Right lung (tissue), 5 donors: ENCODE data around the gene HSPB7. TPM values are rescaled to one million over a fixed set of nuclear protein-coding genes. Genes with fewer than 3 reads are reported as not detected.
A peak's percentile ranks its signal among the peaks of the same experiment; 100 is the strongest.
"Not testable (repeated sequence)": the region's sequence is repeated elsewhere in the genome, so short reads cannot be mapped to it uniquely, and the experiment has no call there.

Source experiments
- DNase-seq, 2 donors: peaks; one replicate each; pipeline ENCODE4 v3.0.0-alpha.2; 2013
- polyA plus RNA-seq, 5 donors: library from polyadenylated mRNA; unstranded; fragments of 120-200 nt; gene quantifications; one replicate each; pipeline versions ENCODE4 v1.2.1 to v1.2.3, GENCODE V29; 2013; ENCODE audit warnings: inconsistent platforms in 1 of 5, low replicate concordance in 1 of 5; ENCODE audit not compliant: insufficient read length in 5 of 5, insufficient read depth in 1 of 5

The HSPB7 gene
- polyA plus RNA-seq, 5 donors: 1.3 to 11.2 (median 2.7) TPM

DNA sequence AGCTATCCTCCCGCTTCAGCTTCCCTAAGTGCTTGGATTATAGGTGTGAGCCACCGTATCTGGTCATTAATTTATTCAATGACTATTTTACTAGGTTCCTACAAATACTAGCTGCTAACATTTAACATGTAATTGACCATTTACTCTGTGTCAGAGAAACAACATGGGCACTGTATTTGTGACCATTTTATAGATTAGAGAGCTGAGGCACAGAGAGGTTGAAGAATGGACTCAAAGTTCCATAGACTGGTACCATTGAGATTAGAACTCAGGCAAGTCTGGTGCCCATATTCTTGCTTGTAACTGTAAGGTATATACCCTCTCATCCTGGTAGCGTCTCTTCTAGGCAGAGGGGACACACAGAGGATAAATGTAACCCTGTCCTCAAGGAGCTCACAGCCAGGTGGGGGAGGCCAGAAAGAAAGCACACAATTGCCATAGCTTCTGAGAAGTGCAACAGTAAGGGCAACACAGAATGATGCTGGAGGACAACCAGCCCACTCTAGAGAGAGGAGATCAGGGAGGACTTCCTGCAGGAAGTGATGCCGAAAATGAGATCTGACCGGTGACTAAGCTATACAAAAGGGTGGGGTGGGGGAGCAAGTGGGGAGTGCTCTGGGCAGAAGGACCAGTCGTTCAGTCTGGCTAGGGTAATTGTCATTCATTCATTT lies 10.0 kb downstream of the HSPB7 start:
- DNase-seq: no peak

DNA sequence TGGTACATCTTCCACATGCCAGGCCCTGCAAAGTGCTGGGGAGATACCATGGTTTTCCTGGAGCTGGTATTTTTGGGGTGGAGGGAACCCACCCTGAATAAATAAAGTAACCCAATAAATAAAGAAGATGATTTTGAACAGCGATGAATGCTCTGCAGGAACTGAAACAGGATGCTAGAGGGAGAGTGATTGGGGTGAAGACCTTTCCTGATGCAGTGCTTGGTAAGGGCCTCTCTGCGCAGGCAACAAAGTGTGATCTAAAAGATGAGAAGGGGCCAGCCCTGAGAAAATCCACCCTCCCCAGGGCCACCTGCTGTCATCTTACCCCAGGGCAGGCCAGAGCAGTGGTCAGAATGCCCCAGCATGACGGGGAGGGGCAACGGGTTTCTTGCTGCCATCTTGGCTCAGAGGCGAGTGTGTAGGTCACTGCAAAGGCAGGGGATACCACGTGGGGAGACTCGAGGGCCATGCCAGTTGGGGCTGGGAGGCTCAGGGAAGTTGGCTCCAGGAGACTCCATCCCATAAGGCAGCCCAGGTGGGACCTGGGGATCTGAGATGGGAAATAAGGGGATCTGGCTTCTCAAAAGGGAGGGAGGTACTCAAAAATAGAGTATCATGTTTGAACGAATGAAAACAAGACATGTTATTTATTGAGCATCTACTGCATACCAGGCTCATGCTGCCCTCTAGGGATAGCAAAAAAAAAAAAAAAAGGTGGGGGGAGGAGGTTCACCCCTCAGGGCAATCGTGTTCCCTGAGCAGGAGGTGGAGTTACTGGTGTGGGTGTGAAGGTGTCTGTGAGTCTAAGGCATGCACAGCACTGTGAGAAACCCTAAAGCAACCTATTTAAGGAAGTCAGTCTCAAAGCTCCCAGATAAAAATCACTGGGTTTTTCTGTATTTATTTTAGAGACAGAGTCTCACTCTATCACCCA lies 11.0 kb downstream of the HSPB7 start:
- no peak for DNase-seq

DNA sequence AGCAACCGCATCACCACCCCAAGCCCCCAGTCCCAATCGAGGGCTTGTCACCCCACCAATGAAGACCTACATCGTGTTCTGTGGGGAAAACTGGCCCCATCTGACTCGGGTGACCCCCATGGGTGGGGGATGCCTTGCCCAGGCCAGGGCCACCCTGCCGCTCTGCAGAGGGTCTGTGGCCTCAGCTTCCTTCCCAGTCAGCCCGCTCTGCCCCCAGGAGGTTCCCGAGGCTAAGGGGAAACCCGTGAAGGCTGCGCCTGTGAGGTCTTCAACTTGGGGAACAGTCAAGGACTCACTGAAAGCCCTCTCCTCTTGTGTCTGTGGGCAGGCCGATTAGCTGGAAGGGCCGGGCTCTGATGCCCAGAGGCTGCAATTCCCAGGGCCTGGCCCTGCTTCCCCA lies 11.8 kb downstream of the HSPB7 start:
- no peak for DNase-seq

DNA sequence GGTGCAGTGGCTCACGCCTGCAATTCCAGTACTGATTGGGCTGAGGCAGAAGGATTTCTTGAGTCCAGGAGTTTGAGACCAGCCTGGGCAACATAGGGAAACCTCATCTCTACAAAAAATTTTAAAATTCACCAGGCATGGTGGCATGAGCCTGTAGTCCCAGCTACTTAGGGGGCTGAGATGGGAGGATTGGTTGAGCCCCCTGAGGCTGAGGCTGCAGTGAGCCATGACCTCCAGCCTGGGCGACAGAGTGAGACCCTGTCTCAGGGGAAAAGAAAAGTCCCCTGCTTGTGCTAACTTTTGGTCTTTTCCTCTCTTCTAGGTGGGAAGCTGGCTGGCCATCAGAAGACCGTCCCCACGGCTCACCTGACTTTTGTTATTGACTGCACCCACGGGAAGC lies 12.2 kb downstream of the HSPB7 start:
- no peak for DNase-seq

DNA sequence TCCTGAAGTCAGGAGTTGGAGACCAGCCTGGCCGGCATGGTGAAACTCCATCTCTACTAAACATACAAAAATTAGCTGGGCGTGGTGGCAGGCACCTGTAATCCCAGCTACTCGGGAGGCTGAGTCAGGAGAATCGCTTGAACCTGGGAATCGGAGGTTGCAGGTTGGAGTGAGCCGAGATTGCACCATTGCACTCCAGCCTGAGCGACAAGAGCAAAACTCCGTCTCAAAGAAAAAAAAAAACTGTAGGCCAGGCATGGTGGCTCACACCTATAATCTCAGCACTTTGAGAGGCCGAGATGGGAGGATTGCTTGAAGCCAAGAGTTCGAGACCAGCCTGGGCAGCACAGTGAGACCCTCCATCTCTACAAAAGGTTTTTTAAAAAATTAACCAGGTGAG lies 16.6 kb downstream of the HSPB7 start:
- not testable (repeated sequence) for DNase-seq

DNA sequence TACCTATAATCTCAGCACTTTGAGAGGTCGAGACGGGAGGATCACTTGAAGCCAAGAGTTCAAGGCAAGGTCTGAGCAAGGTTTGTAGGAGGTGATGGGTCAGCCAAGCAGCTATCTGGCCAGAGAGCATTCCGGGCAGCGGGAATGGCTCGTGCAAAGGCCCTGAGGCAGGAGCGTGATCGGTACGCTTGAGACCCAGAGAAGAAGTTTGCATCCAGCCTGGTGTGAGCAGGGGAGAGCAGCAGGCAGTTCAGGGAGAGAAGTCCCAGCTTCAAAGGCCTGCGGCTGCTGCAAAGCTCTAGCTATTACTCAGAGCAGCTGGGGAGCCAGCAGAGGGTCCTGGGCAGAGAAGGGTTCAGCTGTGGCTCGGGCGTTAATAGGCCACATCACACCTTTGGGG lies 18.9 kb downstream of the HSPB7 start:
- no peak for DNase-seq

DNA sequence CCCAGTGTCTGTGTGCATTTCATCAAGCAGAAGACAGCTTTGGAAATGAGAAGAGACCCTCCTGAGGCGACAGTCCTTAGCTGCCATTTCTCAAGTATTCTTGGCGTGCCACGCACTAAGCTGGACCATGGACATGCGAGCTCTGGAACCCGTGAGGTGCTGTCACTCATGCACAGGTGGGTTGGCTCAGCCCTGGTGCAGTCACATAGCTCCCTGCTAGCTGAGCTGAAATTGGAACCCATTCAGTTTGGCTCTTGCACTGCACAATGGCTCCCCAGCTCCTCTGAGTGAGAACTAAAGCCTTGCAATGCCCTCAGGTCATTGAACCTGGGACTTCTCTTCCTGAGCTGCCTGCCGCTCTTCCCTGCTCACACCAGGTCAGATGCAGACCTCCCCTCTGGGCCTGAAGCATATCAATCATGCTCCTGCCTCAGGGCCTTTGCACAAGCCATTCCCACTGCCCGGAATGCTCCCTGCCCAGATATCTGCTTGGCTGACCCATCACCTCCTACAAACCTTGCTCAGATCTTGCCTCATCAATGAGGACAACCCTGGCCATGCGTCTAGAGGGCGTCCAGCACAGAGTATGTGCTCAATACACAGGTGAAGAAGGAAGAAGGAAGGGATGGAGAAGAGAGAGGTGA lies 20.1 kb downstream of the HSPB7 start:
- no peak for DNase-seq

DNA sequence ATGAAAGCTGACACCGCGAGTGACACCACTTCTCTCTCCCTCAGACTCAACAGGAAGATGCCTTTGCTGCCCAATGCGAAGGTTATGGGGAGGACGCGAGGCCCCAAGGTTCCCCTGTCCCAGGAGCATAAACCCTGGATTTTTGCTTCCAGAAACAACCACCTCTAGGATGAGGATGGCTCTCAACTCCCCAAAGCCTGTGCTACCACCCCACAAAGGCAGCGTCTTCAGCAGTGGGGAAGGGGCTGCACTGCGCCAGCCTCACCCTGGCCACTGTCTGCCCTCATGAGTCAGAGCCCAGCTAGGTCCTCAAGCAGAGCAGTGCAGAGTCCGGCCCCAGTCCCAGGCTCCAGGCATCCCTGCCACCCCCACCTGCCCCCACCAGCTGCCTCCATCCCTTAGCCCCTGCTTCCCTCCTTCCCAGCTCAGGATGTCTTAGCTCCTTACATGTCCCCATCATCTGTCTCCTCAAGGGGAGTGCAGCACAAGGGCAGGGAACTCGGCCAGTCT lies 20.7 kb downstream of the HSPB7 start:
- no peak for DNase-seq

DNA sequence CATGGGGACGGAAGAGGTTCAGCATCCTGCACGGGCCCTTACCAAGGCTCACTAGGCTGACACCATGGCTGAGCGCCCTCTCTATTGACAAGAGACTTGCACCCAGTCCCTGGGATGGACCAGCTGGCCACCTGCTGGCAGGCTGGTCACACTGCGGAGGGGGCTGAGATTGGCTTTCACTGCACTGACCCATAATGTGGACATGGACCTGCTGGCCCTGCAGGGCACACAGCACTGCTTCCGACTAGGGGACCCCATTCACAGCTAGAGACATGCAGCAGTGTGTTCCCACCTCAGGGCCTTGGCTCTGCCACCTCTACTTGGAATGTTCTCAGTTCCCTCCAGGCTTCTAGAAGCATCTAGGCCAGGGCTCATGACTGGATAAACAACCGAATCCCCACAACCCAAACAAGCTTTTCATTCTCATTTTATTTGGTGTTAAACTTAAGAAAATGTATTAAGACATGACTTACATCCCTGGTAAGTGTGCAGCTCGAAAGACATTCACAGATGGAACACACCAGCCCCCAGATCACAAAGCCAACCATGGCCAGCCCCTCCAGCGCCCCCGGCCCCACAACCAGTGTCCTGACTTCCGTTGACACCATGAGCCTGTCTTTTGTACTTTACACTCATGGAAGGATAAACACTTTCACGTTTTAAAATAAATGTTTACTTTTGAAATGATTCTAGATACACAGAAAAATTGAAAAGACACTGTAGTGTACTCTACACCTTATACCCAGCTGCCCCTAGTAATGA lies 23.1 kb downstream of the HSPB7 start:
- DNase-seq: peak in 1 of 2 donors; percentile 28

DNA sequence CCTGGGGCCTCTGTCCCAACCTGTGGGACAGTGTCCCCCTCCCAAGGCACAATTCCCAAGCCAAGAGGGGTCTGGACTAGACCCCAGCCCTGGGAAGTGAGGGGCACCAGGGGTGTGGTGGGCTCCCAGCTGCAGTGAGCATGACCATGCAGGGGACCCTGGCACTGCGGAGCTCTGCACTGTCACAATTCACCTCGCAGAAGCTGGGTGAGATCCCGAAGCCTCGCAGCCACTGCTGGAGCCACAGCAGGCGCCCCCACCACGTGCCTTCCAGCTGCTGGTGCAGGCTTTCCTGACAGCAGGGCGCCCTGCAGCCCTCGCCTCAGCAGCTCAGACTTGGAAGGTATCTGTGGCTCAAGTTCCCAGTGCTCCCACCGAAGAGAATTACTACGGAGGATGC lies 23.8 kb downstream of the HSPB7 start:
- DNase-seq: no peak

DNA sequence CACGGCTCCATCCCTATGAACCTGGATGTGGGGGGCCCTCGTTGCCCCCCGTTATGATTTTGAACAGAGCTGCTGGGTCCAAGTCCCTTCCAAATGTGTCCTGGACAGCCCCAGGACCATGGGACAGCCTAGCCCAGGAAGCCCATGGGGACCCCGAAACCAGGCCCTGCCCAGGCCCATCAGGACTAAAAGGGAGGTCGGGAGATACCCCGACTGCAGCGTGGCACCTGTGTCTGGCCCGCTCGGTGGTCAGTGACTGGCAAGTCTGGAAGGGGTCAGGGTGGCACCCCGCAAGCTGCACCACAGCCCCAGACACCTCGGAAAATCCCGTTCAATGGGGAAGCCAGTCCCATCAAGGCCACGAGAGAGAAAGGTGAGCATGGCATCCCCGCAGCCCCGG lies 24.2 kb downstream of the HSPB7 start:
- DNase-seq: no peak

DNA sequence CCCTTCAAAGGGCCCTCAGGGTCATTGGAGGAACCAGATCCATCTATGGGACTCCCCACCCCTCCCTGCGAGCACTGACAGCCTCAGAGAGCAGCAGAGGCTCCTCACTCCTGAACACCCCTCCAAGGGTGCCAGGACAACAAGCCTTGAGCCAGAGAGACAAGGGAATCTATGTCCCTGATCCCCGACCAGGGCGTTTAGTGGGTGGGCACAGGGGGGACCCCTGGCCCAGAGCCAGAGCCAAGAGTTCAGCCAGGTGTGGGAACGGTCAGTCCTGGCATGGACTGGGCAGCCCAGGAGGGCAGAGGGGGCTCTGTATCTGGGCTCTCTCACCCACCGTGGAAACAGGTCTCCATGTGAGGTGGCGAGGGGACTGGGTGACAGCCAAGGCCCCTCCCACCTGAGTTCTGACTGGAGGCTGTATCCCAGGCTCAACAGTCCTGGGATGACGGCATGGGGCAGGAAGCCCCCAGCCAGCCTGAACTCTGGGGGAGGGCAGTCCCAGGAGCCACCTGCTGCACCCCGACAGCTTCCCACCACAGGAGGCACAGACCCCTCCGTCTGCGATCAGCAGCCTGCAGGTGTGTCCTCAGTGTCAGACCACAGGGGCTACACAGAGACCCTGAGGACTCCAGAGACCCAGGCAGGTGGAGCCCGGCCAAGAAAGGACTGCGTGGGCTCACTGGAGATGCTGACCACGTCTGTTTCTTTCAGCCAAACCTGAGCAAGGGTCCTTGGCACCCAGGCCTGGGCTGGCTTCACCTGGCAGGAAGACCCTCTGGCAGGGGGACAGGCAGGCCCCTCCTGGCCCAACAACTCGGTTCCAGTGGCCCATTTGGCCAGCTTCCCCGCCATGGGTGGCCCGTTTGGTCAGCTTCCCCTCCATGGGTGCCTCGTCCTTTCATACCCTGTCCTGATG lies 25.0 kb downstream of the HSPB7 start:
- DNase-seq: no peak

DNA sequence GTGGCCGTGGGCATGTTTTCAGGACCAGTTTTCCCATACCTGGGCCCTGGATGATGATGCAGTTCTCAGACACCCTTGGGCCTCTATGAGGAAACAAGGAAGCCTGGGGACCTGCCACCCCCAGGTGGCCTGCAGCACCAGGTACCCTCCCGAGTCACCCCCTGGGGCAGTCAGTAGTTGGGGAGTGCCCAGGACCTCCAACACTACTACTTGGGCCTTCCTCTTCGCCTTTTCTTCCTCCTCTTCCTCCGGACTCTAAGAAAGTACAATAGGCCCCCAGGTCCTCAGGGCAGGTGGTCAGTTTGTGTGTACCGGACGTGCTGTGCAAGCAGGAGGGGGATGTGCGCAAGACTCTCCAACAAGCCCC lies 25.7 kb downstream of the HSPB7 start:
- no peak for DNase-seq

DNA sequence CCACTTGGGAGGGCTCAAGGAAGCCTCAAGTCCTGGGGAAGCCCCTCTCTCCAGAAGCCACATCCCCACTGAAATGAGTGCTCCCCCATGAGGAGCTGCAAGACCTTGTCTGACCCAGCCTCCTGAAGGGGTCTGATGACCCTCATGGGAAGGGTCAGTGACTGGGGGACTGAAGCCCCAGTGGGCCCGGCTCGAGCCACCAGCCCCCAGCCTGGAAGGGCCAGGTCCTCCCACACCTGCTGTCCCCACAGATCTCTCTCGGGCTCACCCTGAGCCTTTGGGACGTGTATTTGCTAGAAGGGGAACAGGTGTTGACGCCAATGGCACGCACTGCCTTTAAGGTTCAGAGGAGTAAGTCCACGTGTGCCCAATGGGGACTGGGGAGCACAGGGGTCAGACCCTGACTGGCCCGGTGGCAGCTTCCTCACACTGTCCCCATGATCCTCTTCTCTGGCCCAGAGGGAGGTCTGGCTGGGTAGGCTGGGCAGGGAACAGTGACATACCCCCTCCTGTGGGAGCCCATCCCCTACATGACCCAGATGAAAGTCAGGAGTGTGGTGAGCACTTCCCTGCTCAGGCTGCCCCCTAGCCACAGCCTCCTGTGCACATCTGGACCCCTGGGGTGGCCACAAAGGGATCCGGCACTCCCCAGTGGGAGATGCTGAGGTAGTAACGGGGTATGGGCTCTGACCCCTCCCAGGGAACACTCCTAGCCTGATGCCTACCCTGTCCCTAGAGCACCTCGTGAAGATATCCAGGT lies 26.2 kb downstream of the HSPB7 start:
- DNase-seq: no peak

DNA sequence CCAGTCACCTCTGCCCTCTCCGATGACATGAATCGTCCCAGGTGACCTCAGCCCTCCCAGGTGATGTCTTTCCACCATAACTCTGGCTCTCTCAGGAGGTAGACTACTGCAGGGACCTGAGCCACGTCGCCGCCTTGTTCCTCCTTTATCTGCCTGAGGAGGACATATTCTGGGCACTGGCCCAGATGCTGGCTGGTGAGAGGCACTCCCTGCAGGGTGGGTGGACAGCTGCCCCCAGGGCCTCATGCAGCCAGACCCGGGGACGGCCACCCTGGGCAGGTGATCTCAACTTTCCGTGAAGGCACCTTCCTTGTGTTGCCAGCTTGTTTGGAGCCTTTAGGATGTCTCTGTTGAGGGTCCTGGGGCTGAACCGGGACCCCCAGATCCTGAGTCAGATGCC lies 28.1 kb downstream of the HSPB7 start:
- no peak for DNase-seq

DNA sequence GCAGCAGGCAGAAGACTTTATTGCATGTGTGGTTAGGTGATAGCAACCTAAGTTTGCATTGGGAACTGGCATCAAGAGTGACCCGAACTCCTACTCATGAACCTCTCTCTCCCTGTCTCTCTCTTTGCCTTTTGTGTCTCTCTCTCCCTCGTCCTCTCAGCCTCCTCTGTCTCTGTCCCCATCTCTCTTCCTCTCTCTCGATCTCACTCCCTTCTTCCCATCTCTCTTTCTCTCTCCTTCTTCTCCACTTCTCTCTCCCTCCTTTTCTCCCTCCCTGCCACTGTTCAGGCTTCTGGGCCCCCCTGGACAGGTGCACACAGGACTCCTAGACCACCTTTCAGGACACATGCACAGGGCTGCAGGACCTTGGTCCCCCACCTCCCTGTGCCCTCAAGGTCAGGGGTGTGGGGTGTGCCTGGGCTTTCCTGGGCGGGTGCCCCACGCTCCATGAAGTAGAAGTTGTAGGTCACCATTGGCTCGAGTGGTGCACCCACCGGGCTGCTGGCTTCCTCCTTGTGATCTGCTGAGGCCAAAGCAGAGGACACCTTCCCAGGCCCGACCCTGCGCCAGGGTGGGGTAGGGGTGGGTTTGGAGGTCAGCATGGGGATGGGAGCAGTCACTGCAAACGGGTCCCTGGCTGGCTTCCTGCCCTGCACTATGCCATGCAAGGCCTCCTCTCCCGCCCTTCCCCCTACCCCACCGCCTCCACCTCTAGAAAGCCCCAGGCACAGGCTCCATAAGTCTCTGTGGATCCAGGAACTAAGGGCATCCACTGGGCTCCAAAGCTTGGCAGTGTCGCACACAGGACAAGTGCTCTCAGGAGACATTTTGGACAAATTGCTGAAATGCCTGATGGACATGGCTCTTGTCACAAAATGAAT lies 28.7 kb downstream of the HSPB7 start:
- no peak for DNase-seq

DNA sequence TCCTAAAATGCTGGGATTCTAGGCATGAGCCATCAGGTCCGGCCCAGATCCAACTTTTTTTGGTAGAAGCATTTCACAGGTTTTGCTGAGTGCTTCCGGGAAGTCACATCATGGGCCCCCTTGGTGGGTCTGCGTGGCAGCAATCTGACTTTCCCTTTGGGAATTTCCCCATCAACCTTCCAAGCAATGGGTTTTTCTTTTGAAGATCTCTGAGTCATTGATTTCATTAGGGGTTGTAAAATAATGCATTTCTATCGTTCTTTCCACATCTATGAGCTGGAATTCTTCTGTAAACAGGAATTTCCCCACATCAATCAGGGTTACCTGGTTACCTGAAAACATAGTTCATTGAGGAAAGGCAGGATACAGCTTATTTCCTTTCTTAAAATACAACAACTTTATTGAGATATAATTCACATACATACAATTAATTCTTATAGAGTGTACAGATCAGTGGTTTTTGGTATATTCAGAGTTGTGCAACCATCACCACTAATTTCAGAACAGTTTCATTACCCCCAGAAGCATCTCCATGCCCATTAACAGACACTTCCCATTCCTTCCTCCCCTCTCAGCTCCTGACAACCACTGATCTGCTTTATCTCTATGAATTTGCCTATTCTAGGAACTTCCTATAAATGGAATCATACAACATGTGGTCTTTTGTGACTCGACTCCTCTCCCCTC lies 32.1 kb downstream of the HSPB7 start:
- no peak for DNase-seq

DNA sequence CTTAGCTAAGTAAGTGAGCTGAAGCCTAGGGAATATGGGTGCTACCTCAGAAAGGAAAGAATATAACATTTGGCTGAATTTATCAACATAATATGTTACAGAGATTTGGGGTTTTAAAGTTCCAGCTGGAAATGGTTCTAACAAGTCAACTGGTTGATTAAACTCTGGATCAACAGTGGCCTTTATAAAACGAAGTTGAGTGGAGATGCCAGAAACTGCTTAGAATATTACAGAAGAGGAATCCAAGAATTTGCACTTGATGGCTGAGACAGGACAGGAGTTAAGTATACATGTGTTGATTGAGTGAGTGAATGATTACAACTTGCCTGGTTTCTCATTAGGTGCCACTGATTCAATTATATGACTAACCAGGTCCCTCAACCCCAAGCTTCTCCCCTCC lies 34.6 kb downstream of the HSPB7 start:
- no peak for DNase-seq
